HepG2 (cell line): ENCODE data around the gene UEVLD. TPM values are rescaled to one million over a fixed set of nuclear protein-coding genes. Genes with fewer than 3 reads are reported as not detected.

Source experiments
- AGO2 ChIP-seq: fragments of 200-400 bp; formaldehyde crosslinking; optimal IDR thresholded peaks from 2 replicates; pipeline ENCODE3; 2017; ENCODE audit warnings: mild to moderate bottlenecking, low read depth, low read length, moderate library complexity
- EHMT2 ChIP-seq: fragments of 200-600 bp; sonication (generic); IDR thresholded peaks from 2 replicates; pipeline ENCODE4 v1.7.0; 2017; ENCODE audit warnings: antibody characterized with exemption, low read depth, low read length, borderline replicate concordance
- MAFG ChIP-seq: sonication (generic); formaldehyde crosslinking; IDR thresholded peaks from 2 replicates; pipeline ENCODE4 v1.5.1; 2020; ENCODE audit warnings: mild to moderate bottlenecking, missing genetic modification reagents
- POLR2AphosphoS5 ChIP-seq: IDR thresholded peaks from 2 replicates; pipeline ENCODE4 v1.6.1; 2012; ENCODE audit warnings: low read depth, low read length
- PRDM4 ChIP-seq: sonication (generic); formaldehyde crosslinking; IDR thresholded peaks from 2 replicates; pipeline ENCODE4 v1.9.0; 2021; ENCODE audit warnings: missing genetic modification reagents, borderline replicate concordance
- REPIN1 ChIP-seq: sonication (generic); formaldehyde crosslinking; IDR thresholded peaks from 2 replicates; pipeline ENCODE4 v1.8.0; 2022; ENCODE audit warnings: missing genetic modification reagents, low read depth, mild to moderate bottlenecking, borderline replicate concordance
- REST ChIP-seq, 2 experiments: IDR thresholded peaks; 2 replicates each; pipeline ENCODE4 v1.6.1; 2011 to 2012; ENCODE audit warnings: low read length in 2 of 2, borderline replicate concordance in 1 of 2, low read depth in 1 of 2, mild to moderate bottlenecking in 1 of 2, moderate library complexity in 1 of 2
- RNF2 ChIP-seq: fragments of 450-650 bp; conservative IDR thresholded peaks from 2 replicates; pipeline ENCODE4 v1.6.1; 2016; ENCODE audit warnings: low read depth
- SALL1 ChIP-seq: sonication (generic); formaldehyde crosslinking; IDR thresholded peaks from 2 replicates; pipeline ENCODE4 v1.8.0; 2022; ENCODE audit warnings: mild to moderate bottlenecking, missing genetic modification reagents
- TAF1 ChIP-seq: sonication (generic); formaldehyde crosslinking; IDR thresholded peaks from 2 replicates; pipeline ENCODE4 v1.4.0; 2020; ENCODE audit warnings: missing genetic modification reagents
- ZBTB34 ChIP-seq: sonication (generic); formaldehyde crosslinking; IDR thresholded peaks from 2 replicates; pipeline ENCODE4 v1.8.0; 2022; ENCODE audit warnings: mild to moderate bottlenecking, missing genetic modification reagents
- ZNF510 ChIP-seq: sonication (generic); formaldehyde crosslinking; IDR thresholded peaks from 2 replicates; pipeline ENCODE4 v1.4.0; 2020; ENCODE audit warnings: low read depth, mild to moderate bottlenecking, missing genetic modification reagents
- ZNF589 ChIP-seq: sonication (generic); formaldehyde crosslinking; conservative IDR thresholded peaks from 2 replicates; pipeline ENCODE4 v1.8.0; 2022; ENCODE audit warnings: mild to moderate bottlenecking, moderate library complexity, missing genetic modification reagents
- ZNF879 ChIP-seq: sonication (generic); formaldehyde crosslinking; IDR thresholded peaks from 2 replicates; pipeline ENCODE4 v1.8.1; 2023; ENCODE audit warnings: missing genetic modification reagents
- polyA plus RNA-seq, 8 experiments: library from polyadenylated mRNA; depleted of rRNA in 3 of 8; stranded (reverse) in 7 of 8; unstranded in 1 of 8; fragments of >200 nt; fragmentation: Illumina TruSeq in 4 of 8; extraction: Trizol in 4 of 8; gene quantifications; 2 replicates each; pipeline versions ENCODE4 v1.2.1 to v1.2.3, GENCODE V29; 2011 to 2016; ENCODE audit warnings: low read depth in 4 of 8, missing spikeins in 1 of 8, mixed read lengths in 1 of 8; ENCODE audit not compliant: insufficient read depth in 1 of 8
- total RNA-seq, 5 experiments: library from RNA; depleted of rRNA; stranded (reverse); fragments of >200 nt; fragmentation: Illumina TruSeq; extraction: Trizol; gene quantifications; 2 replicates each; pipeline ENCODE4 v1.2.3, GENCODE V29; 2016; ENCODE audit warnings: low read depth in 1 of 5

UEVLD gene
- total and polyA plus RNA-seq, 2 of the 13 experiments (the other 11 are each of a cell fraction or from before 2014, with no cell fraction given), result 5.7 to 13.7 TPM

GRCh38 chr11:18611196-18611595 lies 22.7 kb upstream of the UEVLD start (continued):
- TF ChIP-seq ZBTB34 (CRISPR knock-in tag) (no peak), MAFG (CRISPR knock-in tag) (no peak), REST (IDR thresholded peaks at IDR 0.05; ENCODE audit: borderline replicate concordance in 1 of 2, low read depth in 1 of 2, low read length in 2 of 2) (no peak), EHMT2 (no peak), REPIN1 (CRISPR knock-in tag) (no peak), ZNF510 (CRISPR knock-in tag) (no peak), SALL1 (no peak), ZNF589 (CRISPR knock-in tag) (no peak), PRDM4 (CRISPR knock-in tag) (no peak), POLR2AphosphoS5 (no peak), ZNF879 (CRISPR knock-in tag) (no peak), TAF1 (CRISPR knock-in tag) (no peak), RNF2 (no peak), AGO2 (no peak)
